SK-N-MC (cell line): Measurements from ENCODE around the gene TP53I11.
A peak's percentile ranks its signal among the peaks of the same experiment; 100 is the strongest.

Source experiments
- DNase-seq: peaks from one replicate; pipeline ENCODE4 v3.0.0-alpha.2; 2011; ENCODE audit warnings: low read depth, low spot score
- H3K27ac ChIP-seq: fragments of 200-600 bp; sonication (generic); 2 replicates; pipeline ENCODE4 v1.5.1; 2016; ENCODE audit warnings: mixed run types
- H3K36me3 ChIP-seq: fragments of 200-600 bp; sonication (generic); 2 replicates; pipeline ENCODE4 v1.6.1; 2017; ENCODE audit warnings: antibody characterized with exemption, low read length, mixed read lengths; ENCODE audit not compliant: insufficient read depth
- H3K4me3 ChIP-seq: fragments of 200-600 bp; sonication (generic); 2 replicates; pipeline ENCODE4 v1.5.1; 2016
- H3K9ac ChIP-seq: fragments of 200-600 bp; sonication (generic); 2 replicates; pipeline ENCODE4 v1.8.0; 2017; ENCODE audit warnings: mixed run types, mixed read lengths; ENCODE audit not compliant: insufficient read length
- H3K9me3 ChIP-seq: fragments of 200-600 bp; sonication (generic); 2 replicates; pipeline ENCODE4 v1.6.1; 2017; ENCODE audit warnings: low read depth, mild to moderate bottlenecking, antibody characterized with exemption, low read length, moderate library complexity, mixed read lengths
- EZH2 ChIP-seq: fragments of 200-600 bp; sonication (generic); IDR thresholded peaks from one replicate; pipeline ENCODE4 v1.6.1; 2017; ENCODE audit warnings: antibody characterized with exemption
- FOXP2 ChIP-seq: optimal IDR thresholded peaks from 2 replicates; pipeline ENCODE3; 2011; ENCODE audit warnings: mild to moderate bottlenecking, moderate library complexity; ENCODE audit not compliant: insufficient read depth; ENCODE audit errors: extremely low read length, control extremely low read depth
- POLR2AphosphoS5 ChIP-seq: IDR thresholded peaks from 2 replicates; pipeline ENCODE4 v1.6.1; 2012; ENCODE audit warnings: mild to moderate bottlenecking, low read depth, low read length, borderline replicate concordance

Gene TP53I11

GRCh38 chr11:44980533-44981427 is 30.1 kb upstream of the TP53I11 start:
- no peak overlapping the region for H3K4me3 ChIP-seq
- H3K9ac ChIP-seq = no peak overlapping the region
- no peak overlapping the region for H3K27ac ChIP-seq
- H3K36me3 ChIP-seq = no peaks in the 10 kb centered on the region
- DNase-seq = no peak
- TF ChIP-seq FOXP2 = no peak
- no peak for TF ChIP-seq POLR2AphosphoS5
- TF ChIP-seq EZH2 = no peak
- no peaks in the 10 kb centered on the region for H3K9me3 ChIP-seq

DNA sequence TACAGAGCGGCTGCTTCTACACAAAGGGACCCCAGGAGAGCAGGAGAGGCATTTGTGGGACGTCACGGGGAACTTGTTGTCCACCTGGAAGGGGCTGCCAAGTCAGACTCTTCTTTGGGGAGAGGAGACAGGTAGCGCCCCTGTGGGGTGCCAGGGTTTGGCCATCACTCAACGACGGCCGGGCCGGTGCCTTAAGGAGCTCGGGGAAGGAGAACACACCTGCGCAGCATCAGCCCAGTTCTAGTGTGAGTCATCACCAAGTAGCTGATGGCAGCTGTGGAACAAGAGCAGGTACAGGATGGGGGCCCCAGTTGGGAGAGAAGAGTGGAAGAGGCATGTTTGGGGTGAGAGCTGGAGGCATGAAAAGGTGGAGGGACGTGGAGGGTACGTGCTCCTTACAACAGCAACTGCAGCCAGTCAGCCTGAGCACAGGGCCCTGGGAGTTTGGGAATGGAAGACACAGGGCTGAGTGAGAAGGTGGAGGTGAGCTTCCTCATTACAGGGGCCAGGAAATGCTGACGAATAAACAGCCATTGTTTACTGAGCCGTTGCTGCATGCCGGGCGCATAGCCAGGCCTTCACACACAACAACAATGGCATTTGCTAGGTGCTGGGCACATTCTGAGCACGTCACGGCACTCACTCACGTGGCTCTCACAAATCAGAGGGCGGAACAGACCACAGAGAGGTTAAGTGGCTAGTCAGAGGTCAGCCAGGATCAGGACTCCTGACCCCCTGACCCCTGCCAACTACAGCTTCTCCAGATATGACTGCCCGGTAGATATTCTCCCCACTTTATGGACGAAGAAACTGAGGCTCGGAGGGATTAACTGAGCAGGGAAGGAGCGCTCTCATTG is 29.1 kb upstream of the TP53I11 start:
- H3K4me3 ChIP-seq = no peak overlapping the region
- no peak overlapping the region for H3K27ac ChIP-seq
- no peak overlapping the region for H3K9ac ChIP-seq
- TF ChIP-seq POLR2AphosphoS5 (no peak), FOXP2 (no peak), EZH2 (no peak)
- no peaks in the 10 kb centered on the region for H3K9me3 ChIP-seq
- DNase-seq = no peak
- H3K36me3 ChIP-seq = no peaks in the 10 kb centered on the region

GRCh38 chr11:44978961-44979331 is 28.3 kb upstream of the TP53I11 start:
- DNase-seq = no peak
- no peaks in the 10 kb centered on the region for H3K36me3 ChIP-seq
- no peak overlapping the region for H3K4me3 ChIP-seq
- H3K9ac ChIP-seq = no peak overlapping the region
- no peak overlapping the region for H3K27ac ChIP-seq
- TF ChIP-seq FOXP2 = no peak
- no peak for TF ChIP-seq EZH2
- TF ChIP-seq POLR2AphosphoS5 = no peak
- H3K9me3 ChIP-seq = no peaks in the 10 kb centered on the region

DNA sequence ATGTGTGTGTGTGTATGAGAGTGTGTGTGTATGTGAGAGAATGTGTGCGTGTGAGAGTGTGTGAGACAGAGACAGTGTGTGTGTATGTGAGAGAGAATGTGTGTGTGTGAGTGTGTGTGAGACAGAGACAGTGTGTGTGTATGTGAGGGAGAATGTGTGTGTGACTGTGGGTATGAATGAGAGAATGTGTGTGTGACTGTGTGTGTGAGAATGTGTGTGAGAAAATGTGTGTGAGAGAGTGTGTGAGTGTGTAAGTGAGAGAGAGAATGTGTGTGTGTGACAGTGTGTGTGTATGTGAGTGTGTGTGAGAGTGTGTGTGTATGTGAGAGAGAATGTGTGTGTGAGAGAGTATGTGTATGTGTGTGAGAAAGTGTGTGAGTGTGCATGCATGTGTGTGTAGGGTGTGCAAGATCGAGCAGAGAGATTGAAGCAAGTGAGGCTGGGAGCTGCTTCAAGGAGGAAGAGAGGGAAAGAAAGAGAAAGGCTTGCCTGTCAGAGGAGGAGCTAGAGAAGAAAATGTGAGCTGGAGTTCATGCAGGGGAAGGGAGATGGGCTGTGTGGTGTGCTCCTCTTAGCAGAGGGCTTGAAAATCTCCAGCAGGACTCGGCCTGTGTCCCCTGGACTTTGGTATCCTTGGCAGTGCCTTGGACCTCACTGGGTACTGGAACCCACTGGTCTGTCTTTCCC is 27.7 kb upstream of the TP53I11 start:
- no peaks in the 10 kb centered on the region for H3K9me3 ChIP-seq
- peak overlapping the region; percentile 28 for H3K9ac ChIP-seq
- peak overlapping the region; percentile 14; the same call in 1 of the 2 replicates for H3K27ac ChIP-seq
- 0 out of 2 replicates have a peak overlapping the region, but pooled peaks have one; percentile 21 for H3K4me3 ChIP-seq
- DNase-seq = no peak
- no peaks in the 10 kb centered on the region for H3K36me3 ChIP-seq
- no peak for TF ChIP-seq POLR2AphosphoS5
- no peak for TF ChIP-seq EZH2
- no peak for TF ChIP-seq FOXP2

GRCh38 chr11:44977493-44977984 is 26.9 kb upstream of the TP53I11 start:
- H3K9ac ChIP-seq = no peak overlapping the region
- no peaks in the 10 kb centered on the region for H3K36me3 ChIP-seq
- H3K27ac ChIP-seq = peak overlapping the region; percentile 14; the same call in 1 of the 2 replicates
- H3K4me3 ChIP-seq = peak overlapping the region; percentile 21; the same call in 1 of the 2 replicates
- DNase-seq = no peak
- TF ChIP-seq POLR2AphosphoS5 = no peak
- peak; percentile 29 for TF ChIP-seq FOXP2
- H3K9me3 ChIP-seq = no peaks in the 10 kb centered on the region

- TF ChIP-seq EZH2 (no peak), FOXP2 (no peak), POLR2AphosphoS5 (no peak)
- DNase-seq = no peak
- Histone ChIP-seq H3K27ac (no peak overlapping the region), H3K9ac (no peak overlapping the region), H3K9me3 (no peaks in the 10 kb centered on the region), H3K4me3 (no peak overlapping the region), H3K36me3 (no peaks in the 10 kb centered on the region)
Observed at GRCh38 chr11:44976576-44976975, 25.9 kb upstream of the TP53I11 start.

- Histone ChIP-seq H3K36me3 (no peaks in the 10 kb centered on the region), H3K4me3 (no peak overlapping the region), H3K9me3 (no peaks in the 10 kb centered on the region), H3K27ac (no peak overlapping the region), H3K9ac (no peak overlapping the region)
- no peak for TF ChIP-seq EZH2
- TF ChIP-seq POLR2AphosphoS5 = no peak
- DNase-seq = no peak
Observed at GRCh38 chr11:44974402-44975000, 23.8 kb upstream of the TP53I11 start.
